ENCODE data around the gene PSMG1.

PSMG1 gene

DNA sequence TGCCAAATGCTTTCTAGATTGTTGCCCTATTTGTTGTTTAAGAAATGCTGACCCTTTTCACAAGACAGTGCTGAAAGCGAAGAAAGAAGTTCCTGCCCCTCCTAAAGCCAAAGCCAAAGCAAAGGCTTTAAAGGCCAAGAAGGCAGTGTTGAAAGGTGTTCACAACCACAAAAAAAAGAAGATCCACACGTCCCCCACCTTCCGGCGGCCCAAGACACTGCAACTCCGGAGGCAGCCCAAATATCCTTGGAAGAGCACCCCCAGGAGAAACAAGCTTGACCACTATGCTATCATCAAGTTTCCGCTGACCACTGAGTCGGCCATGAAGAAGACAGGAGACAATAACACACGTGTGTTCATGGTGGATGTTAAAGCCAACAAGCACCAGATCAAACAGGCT, 55.7 kb downstream of the PSMG1 start:
- TF ChIP-seq, protein P1, sequence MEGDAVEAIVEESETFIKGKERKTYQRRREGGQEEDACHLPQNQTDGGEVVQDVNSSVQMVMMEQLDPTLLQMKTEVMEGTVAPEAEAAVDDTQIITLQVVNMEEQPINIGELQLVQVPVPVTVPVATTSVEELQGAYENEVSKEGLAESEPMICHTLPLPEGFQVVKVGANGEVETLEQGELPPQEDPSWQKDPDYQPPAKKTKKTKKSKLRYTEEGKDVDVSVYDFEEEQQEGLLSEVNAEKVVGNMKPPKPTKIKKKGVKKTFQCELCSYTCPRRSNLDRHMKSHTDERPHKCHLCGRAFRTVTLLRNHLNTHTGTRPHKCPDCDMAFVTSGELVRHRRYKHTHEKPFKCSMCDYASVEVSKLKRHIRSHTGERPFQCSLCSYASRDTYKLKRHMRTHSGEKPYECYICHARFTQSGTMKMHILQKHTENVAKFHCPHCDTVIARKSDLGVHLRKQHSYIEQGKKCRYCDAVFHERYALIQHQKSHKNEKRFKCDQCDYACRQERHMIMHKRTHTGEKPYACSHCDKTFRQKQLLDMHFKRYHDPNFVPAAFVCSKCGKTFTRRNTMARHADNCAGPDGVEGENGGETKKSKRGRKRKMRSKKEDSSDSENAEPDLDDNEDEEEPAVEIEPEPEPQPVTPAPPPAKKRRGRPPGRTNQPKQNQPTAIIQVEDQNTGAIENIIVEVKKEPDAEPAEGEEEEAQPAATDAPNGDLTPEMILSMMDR (IDR thresholded peaks at IDR 0.05; ENCODE audit: poor library complexity, severe bottlenecking) = no peak
- no peak overlapping the region for H3K4me3 ChIP-seq (ENCODE audit: severe bottlenecking)
- DNase-seq (ENCODE audit: low spot score) = no peak
- ATAC-seq (ENCODE audit: low read depth) = no peak
- no peaks in the 10 kb centered on the region for H3K9me3 ChIP-seq (ENCODE audit: severe bottlenecking)
- H3K27ac ChIP-seq (ENCODE audit: poor library complexity, severe bottlenecking) = no peak overlapping the region
- no peaks in the 10 kb centered on the region for H3K4me1 ChIP-seq (ENCODE audit: insufficient read depth, poor library complexity, severe bottlenecking)
- H3K27me3 ChIP-seq (ENCODE audit: insufficient read depth, poor library complexity, severe bottlenecking) = no peaks in the 10 kb centered on the region
- H3K36me3 ChIP-seq (ENCODE audit: low read depth) = no peaks in the 10 kb centered on the region

DNA sequence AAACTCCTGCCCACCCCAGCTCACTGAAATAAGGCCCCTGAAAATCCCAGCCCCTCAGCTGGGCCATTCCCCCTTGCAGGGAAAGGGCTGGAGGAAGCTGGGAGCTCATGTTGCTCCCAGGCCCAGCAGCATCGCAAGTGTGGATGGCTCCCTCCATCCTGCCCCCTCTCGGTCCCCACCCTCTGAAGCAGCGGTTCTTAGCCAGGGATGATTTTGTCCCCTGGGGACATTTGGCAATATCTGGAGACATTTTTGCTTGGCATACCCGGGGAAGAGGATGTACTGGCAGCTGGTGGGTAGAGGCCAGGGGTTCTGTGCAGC, 56.8 kb downstream of the PSMG1 start:
- Histone ChIP-seq H3K9me3 (ENCODE audit: severe bottlenecking) (no peaks in the 10 kb centered on the region), H3K4me1 (ENCODE audit: insufficient read depth, poor library complexity, severe bottlenecking) (no peaks in the 10 kb centered on the region), H3K36me3 (ENCODE audit: low read depth) (no peaks in the 10 kb centered on the region), H3K27me3 (ENCODE audit: insufficient read depth, poor library complexity, severe bottlenecking) (no peaks in the 10 kb centered on the region), H3K4me3 (ENCODE audit: severe bottlenecking) (no peak overlapping the region), H3K27ac (ENCODE audit: poor library complexity, severe bottlenecking) (no peak overlapping the region)
- TF ChIP-seq, protein P1 (IDR thresholded peaks at IDR 0.05; ENCODE audit: poor library complexity, severe bottlenecking) = peak; percentile 1
- ATAC-seq (ENCODE audit: low read depth) = no peak
- no peak for DNase-seq (ENCODE audit: low spot score)

DNA sequence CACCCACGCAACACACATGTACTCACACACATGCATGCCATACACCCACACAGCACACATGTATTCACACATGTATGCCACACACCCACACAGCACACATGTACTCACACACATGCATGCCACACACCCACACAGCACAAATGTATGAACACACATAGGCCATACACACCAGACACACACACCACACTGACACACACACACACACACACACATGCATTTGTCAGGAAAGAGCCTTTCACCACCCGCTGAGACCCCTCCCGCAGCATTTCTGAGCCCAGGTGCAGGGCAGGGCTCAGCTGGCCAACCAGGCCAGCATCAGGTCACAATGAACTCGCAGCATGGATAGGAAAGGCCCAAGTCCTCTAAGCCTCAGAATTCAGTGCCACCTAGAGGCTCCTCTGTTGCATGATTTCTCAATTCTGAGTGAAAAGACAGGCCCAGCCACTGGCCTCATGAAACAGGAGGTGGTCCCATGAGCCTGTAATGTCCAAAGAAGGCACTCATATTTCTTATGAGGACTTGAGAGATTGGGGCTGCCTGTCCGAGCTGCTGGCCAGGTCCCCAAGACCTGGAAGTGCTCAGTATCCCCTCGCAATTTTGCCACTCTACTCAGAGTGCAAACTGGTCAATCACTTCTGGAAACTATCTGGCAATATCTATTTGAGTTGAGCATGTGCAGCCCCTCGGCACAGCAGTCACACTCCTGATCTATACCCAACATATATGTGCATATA, 57.3 kb downstream of the PSMG1 start:
- H3K4me3 ChIP-seq (ENCODE audit: severe bottlenecking) = no peak overlapping the region
- no peak for DNase-seq (ENCODE audit: low spot score)
- TF ChIP-seq, protein P1 (IDR thresholded peaks at IDR 0.05; ENCODE audit: poor library complexity, severe bottlenecking) = peak; percentile 72
- ATAC-seq (ENCODE audit: low read depth) = peak; percentile 85
- no peaks in the 10 kb centered on the region for H3K4me1 ChIP-seq (ENCODE audit: insufficient read depth, poor library complexity, severe bottlenecking)
- H3K27ac ChIP-seq (ENCODE audit: poor library complexity, severe bottlenecking) = no peak overlapping the region
- H3K27me3 ChIP-seq (ENCODE audit: insufficient read depth, poor library complexity, severe bottlenecking) = no peaks in the 10 kb centered on the region
- H3K36me3 ChIP-seq (ENCODE audit: low read depth) = no peaks in the 10 kb centered on the region
- no peaks in the 10 kb centered on the region for H3K9me3 ChIP-seq (ENCODE audit: severe bottlenecking)
